ENCODE data around the gene LTBR.

DNA sequence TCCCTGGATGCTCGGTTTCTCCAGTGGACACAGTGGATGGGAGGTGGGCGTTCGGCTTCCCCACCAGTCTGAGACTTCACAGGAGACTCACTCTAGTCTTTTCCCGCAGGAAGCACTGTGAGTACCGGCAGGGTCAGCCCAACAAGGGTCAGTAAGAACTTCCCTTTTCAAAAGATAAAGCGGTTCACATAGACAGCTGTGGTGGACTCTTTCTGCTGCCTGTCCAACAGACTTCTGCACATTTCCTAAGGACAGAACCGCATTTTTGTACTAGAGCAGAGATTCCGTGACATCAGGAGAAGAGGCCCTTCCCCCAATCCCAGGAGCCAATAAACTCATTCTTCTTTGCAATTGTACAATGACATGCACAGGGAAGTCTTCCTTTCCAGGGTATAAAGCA, 10.4 kb downstream of the LTBR start:
- no peak for TF ChIP-seq POLR2A (IDR thresholded peaks at IDR 0.05; ENCODE audit: low read depth, low read length)
- no peak for TF ChIP-seq TAF1 (IDR thresholded peaks at IDR 0.05; ENCODE audit: borderline replicate concordance, low read depth, low read length)

All from GM12892 (cell line).